ENCODE results near the gene ATP2B3. TPM values are rescaled to one million over a fixed set of nuclear protein-coding genes. Genes with fewer than 3 reads are reported as not detected.

Gene ATP2B3
- not detected for total RNA-seq

DNA sequence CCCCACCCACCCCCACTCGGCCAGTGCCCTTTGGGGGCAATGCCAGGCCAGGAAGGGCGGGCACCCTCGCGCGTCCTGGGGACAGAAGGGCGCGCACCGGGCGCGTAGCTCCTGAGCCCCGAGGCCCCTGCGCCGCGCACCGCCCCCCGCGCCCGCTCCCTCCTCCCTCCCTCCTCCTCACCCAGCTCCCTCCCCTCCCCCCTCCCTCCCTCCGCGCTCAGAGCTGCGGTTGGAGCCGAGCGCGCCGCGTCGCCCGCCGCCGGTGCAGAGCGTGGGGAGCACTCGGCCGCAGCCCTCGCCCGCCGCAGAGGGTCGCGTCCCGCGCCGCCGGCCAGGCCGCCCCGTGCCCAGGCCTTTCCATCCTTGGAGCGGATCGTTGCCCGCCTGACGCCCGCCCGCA is at the start of gene ATP2B3:
Gene ATP2B3, plus strand, starts transcription at position 220 of the 400 bp plus-strand sequence. CDS start 18,606 bp downstream, outside the sequence.
- Histone ChIP-seq H3K4me3 (no peak within 1 kb of the TSS), H3K9me3 (no peaks in the 10 kb centered on the region)
- TF ChIP-seq, protein P1, sequence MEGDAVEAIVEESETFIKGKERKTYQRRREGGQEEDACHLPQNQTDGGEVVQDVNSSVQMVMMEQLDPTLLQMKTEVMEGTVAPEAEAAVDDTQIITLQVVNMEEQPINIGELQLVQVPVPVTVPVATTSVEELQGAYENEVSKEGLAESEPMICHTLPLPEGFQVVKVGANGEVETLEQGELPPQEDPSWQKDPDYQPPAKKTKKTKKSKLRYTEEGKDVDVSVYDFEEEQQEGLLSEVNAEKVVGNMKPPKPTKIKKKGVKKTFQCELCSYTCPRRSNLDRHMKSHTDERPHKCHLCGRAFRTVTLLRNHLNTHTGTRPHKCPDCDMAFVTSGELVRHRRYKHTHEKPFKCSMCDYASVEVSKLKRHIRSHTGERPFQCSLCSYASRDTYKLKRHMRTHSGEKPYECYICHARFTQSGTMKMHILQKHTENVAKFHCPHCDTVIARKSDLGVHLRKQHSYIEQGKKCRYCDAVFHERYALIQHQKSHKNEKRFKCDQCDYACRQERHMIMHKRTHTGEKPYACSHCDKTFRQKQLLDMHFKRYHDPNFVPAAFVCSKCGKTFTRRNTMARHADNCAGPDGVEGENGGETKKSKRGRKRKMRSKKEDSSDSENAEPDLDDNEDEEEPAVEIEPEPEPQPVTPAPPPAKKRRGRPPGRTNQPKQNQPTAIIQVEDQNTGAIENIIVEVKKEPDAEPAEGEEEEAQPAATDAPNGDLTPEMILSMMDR (IDR thresholded peaks at IDR 0.05): no peak

DNA sequence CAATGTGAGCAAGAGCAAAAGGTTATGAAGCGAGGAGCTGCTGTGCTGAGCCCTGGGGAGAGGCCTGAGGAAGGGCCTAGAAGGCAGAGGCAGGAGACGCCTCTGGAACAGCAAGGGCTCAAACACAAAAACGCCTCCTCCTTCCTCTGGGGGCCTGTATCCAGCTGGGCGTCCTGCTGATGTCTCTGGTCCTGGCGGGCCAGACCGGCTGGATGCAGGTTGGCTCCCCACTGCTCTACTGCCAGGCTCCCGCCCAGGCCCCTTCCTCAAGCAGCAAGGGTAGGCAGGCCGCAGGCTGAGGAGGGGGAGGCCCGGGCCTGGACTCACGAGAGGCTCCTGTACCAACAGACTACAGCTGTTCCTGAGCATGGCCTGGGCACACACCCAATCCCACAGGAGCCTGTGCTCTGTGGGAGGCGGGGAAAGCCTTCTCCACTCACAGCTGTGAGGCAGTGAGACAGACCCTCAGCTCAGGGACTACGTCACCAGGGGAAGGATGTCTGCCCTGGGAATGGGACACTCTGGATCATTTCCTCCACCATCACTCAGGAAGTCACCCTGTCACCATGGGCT is 49.3 kb upstream of the ATP2B3 start:
- DNase-seq (ENCODE audit: low spot score): no peak
- TF ChIP-seq, protein P1 (IDR thresholded peaks at IDR 0.05): no peak
- no peak overlapping the region for H3K27ac ChIP-seq
- peaks cover 0 to 18% of the 10 kb centered on the region in 2 donors for H3K4me1 ChIP-seq
- no peaks in the 10 kb centered on the region for H3K27me3 ChIP-seq
- H3K9me3 ChIP-seq: no peaks in the 10 kb centered on the region
- no peak overlapping the region for H3K4me3 ChIP-seq
- H3K36me3 ChIP-seq: no peaks in the 10 kb centered on the region

More for the DNA sequence above, at the start of gene ATP2B3:
- peaks cover 0 to 18% of the 10 kb centered on the region in 2 donors for H3K27me3 ChIP-seq
- no peaks in the 10 kb centered on the region for H3K36me3 ChIP-seq
- H3K4me1 ChIP-seq: no peaks in the 10 kb centered on the region
- no peak for DNase-seq (ENCODE audit: low spot score)
- no peak within 1 kb of the TSS for H3K27ac ChIP-seq

DNA sequence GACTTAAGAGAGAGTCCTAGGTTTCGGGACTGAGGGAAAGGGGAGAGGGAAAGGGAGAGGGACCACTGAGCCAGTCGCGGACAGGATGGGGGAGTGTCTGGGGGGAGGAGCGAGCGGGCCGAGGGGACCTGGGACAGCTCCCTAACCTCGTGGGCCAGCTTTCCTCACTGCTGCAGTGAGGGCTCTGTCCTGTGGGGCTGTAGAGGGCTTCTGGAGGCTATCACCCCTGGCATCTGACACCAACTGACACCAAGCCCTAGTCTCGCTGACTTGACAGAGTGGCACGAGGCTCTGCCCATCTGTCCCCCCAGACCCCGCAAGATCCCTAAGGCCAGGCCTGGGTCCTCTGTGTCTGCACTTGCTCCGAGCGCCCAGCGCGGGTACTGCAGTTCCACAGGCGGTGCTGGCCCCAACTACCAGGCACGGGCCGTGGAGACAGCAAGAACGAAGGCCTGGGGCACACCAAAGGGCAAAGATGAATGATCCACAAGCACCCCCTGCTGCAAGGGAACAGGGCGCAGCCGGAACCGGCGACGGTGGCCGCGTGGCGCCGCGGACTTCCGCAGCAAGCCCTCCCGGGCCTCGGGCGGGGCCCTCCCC is 47.5 kb upstream of the ATP2B3 start:
- no peaks in the 10 kb centered on the region for H3K9me3 ChIP-seq
- no peak for DNase-seq (ENCODE audit: low spot score)
- H3K4me3 ChIP-seq: peak overlapping the region; percentile 40 to 65
- H3K4me1 ChIP-seq: peaks cover 0 to 24% of the 10 kb centered on the region in 2 donors
- H3K27me3 ChIP-seq: no peaks in the 10 kb centered on the region
- H3K36me3 ChIP-seq: no peaks in the 10 kb centered on the region
- TF ChIP-seq, protein P1 (IDR thresholded peaks at IDR 0.05): no peak
- H3K27ac ChIP-seq: peak overlapping the region; percentile 34 to 62

DNA sequence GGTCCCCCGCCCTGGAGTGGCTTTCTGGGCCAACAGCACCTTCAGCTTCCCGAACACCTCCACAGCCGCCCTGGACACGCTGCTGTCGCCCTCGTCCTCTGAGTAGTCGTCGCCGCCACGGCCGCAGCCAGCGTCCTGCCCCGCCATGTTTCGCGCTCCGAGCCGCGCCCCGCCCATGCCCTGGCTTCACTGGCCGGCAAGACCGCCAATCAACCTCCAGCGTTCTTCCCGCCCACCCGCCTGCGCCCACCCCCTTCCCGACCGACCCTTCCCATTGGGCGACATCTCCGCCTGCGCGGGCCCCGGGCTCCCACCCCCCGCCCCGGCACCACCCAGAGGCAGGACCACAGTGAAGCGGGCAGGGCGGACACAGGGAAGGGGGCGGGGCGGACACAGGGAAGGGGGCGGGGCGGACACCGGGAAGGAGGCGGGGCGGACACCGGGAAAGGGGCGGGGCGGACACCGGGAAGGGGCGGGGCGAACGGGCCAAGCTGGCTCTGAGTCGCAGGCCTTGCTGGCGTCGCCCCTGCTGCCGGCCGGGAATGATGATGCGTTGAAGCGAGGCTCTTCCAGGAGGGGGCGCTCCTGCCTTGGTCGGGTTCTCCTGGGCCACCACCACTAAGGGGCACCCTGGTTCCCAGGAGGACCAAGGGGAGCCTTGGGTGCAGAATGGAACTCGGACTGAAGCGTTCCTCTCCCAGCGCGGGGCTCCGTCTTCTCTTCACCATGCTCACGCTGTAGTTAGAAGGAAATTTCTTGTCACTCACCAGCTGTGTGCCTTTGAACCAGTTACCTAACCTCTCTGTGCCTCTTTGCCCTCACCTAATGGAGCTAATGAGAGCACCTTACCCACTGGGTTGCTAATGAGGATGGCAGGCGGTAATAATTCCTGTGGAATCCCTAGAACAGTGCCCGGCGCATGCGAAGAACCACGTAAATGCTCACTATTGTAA is 46.8 kb upstream of the ATP2B3 start, which contains the start of gene HAUS7:
Gene HAUS7, minus strand, starts transcription at position 166 of the 953 bp plus-strand sequence. Its CDS starts 19 bp downstream, at position 147.
- H3K27ac ChIP-seq: peak within 1 kb of the TSS; percentile 53 to 62
- no peaks in the 10 kb centered on the region for H3K9me3 ChIP-seq
- peak within 1 kb of the TSS; percentile 40 to 65 for H3K4me3 ChIP-seq
- no peaks in the 10 kb centered on the region for H3K27me3 ChIP-seq
- peak; percentile 88 for DNase-seq (ENCODE audit: low spot score)
- peaks cover 0 to 29% of the 10 kb centered on the region in 2 donors for H3K4me1 ChIP-seq
- TF ChIP-seq, protein P1 (IDR thresholded peaks at IDR 0.05): peak in 1 of 2 donors; percentile 72
- no peaks in the 10 kb centered on the region for H3K36me3 ChIP-seq

DNA sequence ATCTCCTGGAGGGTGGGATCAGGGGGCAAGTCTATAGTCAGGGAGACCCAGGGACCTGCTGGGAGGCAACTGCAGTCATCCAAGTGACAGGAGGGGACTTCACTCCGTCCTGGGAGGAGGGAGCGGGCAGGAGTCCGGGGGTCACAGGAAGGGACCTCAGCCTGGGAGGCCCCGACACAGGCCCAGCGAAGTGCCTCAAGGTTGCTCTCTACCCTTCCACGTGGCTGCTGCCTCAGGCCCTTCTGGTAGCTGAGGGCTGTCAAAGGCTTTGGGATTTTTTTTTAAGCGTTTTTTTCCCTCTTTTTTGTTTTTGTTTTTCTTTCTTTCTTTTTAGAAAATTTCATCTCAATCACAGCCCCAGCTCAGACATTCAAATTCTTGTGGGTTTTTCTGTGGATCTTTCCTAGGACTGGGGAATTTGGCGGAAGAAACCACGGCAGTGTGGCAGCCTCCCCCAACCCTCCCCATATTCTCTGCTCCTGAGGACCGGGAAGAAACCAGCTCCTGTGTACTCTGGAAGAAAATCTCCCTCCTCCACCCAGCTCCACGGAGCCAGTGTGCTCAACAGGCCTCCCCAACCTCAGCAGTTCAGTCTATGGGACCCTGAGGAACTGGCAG is 45.7 kb upstream of the ATP2B3 start:
- Histone ChIP-seq H3K9me3 (no peaks in the 10 kb centered on the region), H3K27me3 (no peaks in the 10 kb centered on the region), H3K27ac (peak overlapping the region; percentile 16 to 42), H3K36me3 (no peaks in the 10 kb centered on the region), H3K4me1 (peaks cover 0 to 39% of the 10 kb centered on the region in 2 donors), H3K4me3 (no peak overlapping the region)
- no peak for DNase-seq (ENCODE audit: low spot score)
- TF ChIP-seq, protein P1 (IDR thresholded peaks at IDR 0.05): no peak
